H1 (cell line): ENCODE results near the gene SEZ6L. TPM values are rescaled to one million over a fixed set of nuclear protein-coding genes. Genes with fewer than 3 reads are reported as not detected.

Experiments used
- CTCF ChIA-PET: fragments of 300-600 bp; sonication (Branson Sonifier 250); formaldehyde crosslinking; loops from one replicate; lab custom pipeline; 2021; ENCODE audit not compliant: partially characterized antibody; lab: Charles Lee
- POLR2A ChIA-PET: fragments of 300-600 bp; sonication (Branson Sonifier 250); formaldehyde crosslinking; loops from one replicate; lab custom pipeline; 2021; ENCODE audit warnings: inconsistent platforms; ENCODE audit not compliant: partially characterized antibody; lab: Charles Lee
- DNase-seq, 2 experiments: peaks; one replicate each; pipeline versions ENCODE4 v3.0.0 to v3.0.0-alpha.2; 2010 to 2022; ENCODE audit warnings: low spot score in 2 of 2, low read depth in 1 of 2, mixed read lengths in 1 of 2
- FAIRE-seq: peaks from 2 replicates; lab custom pipeline; 2011; peaks lifted over from hg19 to GRCh38; lab: Jason Lieb, UNC
- H2AFZ ChIP-seq: 2 replicates; pipeline ENCODE4 v1.8.1; 2012; ENCODE audit warnings: low read length, inconsistent platforms
- H2AK5ac ChIP-seq: 2 replicates; pipeline ENCODE4 v1.6.1; 2013; ENCODE audit warnings: low read depth, low read length
- H2BK120ac ChIP-seq: replicated peaks from 2 replicates; pipeline ENCODE3; 2013; ENCODE audit warnings: low read depth, low read length, inconsistent platforms
- H2BK12ac ChIP-seq: 2 replicates; pipeline ENCODE4 v1.6.1; 2013; ENCODE audit warnings: low read depth, low read length
- H2BK15ac ChIP-seq: 2 replicates; pipeline ENCODE4 v1.6.1; 2013; ENCODE audit warnings: low read length
- H2BK20ac ChIP-seq: 2 replicates; pipeline ENCODE4 v1.6.1; 2013; ENCODE audit warnings: low read length
- H2BK5ac ChIP-seq: 2 replicates; pipeline ENCODE4 v1.6.1; 2013; ENCODE audit warnings: low read depth, low read length
- H3K14ac ChIP-seq: 2 replicates; pipeline ENCODE4 v1.6.1; 2013; ENCODE audit warnings: inconsistent platforms; ENCODE audit not compliant: insufficient read length
- H3K18ac ChIP-seq: 2 replicates; pipeline ENCODE4 v1.6.1; 2013; ENCODE audit warnings: low read length; ENCODE audit errors: extremely low read depth
- H3K23ac ChIP-seq: 2 replicates; pipeline ENCODE4 v1.6.1; 2013; ENCODE audit warnings: inconsistent platforms; ENCODE audit not compliant: insufficient read length
- H3K23me2 ChIP-seq: 2 replicates; pipeline ENCODE4 v1.6.1; 2013; ENCODE audit warnings: low read depth, low read length
- H3K27ac ChIP-seq: 2 replicates; pipeline ENCODE4 v1.6.1; 2011; ENCODE audit warnings: low read depth, low read length, inconsistent platforms
- H3K27me3 ChIP-seq, 4 experiments: replicated peaks in 1 of 4; 1 replicate in 1 of 4; 2 replicates in 3 of 4; pipeline versions ENCODE4 v1.6.1 to v1.8.1; 2011 to 2013; ENCODE audit warnings: low read length in 3 of 4, mild to moderate bottlenecking in 3 of 4, inconsistent platforms in 2 of 4, mixed read lengths in 2 of 4, moderate library complexity in 1 of 4; ENCODE audit not compliant: control insufficient read depth in 3 of 4, insufficient read depth in 3 of 4; ENCODE audit errors: extremely low read depth in 1 of 4
- H3K36me3 ChIP-seq, 4 experiments: 2 replicates each; pipeline versions ENCODE4 v1.6.1 to v1.8.1; 2011 to 2013; ENCODE audit warnings: mild to moderate bottlenecking in 4 of 4, low read length in 3 of 4, moderate library complexity in 2 of 4, control low read depth in 1 of 4, inconsistent platforms in 1 of 4; ENCODE audit not compliant: insufficient read depth in 4 of 4, control insufficient read depth in 2 of 4
- H3K4ac ChIP-seq: replicated peaks from 2 replicates; pipeline ENCODE3; 2013; ENCODE audit warnings: low read length, low read depth, mixed read lengths, inconsistent platforms; ENCODE audit not compliant: insufficient read length
- H3K4me1 ChIP-seq, 4 experiments: replicated peaks in 1 of 4; 1 replicate in 1 of 4; 2 replicates in 3 of 4; pipeline versions ENCODE4 v1.6.1 to v1.8.1; 2011 to 2013; ENCODE audit warnings: low read length in 3 of 4, inconsistent platforms in 2 of 4, mixed read lengths in 1 of 4; ENCODE audit not compliant: insufficient read depth in 4 of 4, control insufficient read depth in 3 of 4
- H3K4me2 ChIP-seq, 2 experiments: 2 replicates each; pipeline versions ENCODE4 v1.6.1 to v1.8.1; 2011 to 2013; ENCODE audit warnings: low read depth in 2 of 2, low read length in 2 of 2, control low read depth in 1 of 2, inconsistent platforms in 1 of 2, mild to moderate bottlenecking in 1 of 2; ENCODE audit not compliant: insufficient read depth in 1 of 2
- H3K4me3 ChIP-seq, 4 experiments: fragments of 200-600, 300-600 bp in 1 of 4; sonication (generic), shearing (Covaris generic), sonication (Bioruptor Twin) in 1 of 4; 2 replicates each; pipeline versions ENCODE4 v1.5.1 to v1.8.1; 2011 to 2016; ENCODE audit warnings: low read length in 4 of 4, low read depth in 3 of 4, control low read depth in 2 of 4, inconsistent platforms in 2 of 4, mild to moderate bottlenecking in 2 of 4, mixed read lengths in 1 of 4, moderate library complexity in 1 of 4; ENCODE audit not compliant: insufficient read depth in 2 of 4; ENCODE audit errors: extremely low read depth in 1 of 4
- H3K56ac ChIP-seq: replicated peaks from 2 replicates; pipeline ENCODE3; 2013; ENCODE audit warnings: low read depth, mild to moderate bottlenecking, mixed read lengths, low read length, inconsistent platforms; ENCODE audit not compliant: insufficient read length
- H3K79me1 ChIP-seq: 2 replicates; pipeline ENCODE4 v1.6.1; 2013; ENCODE audit warnings: low read depth, low read length, control low read depth
- H3K79me2 ChIP-seq, 2 experiments: 2 replicates each; pipeline versions ENCODE4 v1.6.1 to v1.8.1; 2012 to 2013; ENCODE audit warnings: low read length in 2 of 2, mild to moderate bottlenecking in 2 of 2, inconsistent platforms in 1 of 2; ENCODE audit not compliant: insufficient read depth in 2 of 2, control insufficient read depth in 1 of 2
- H3K9ac ChIP-seq, 4 experiments: replicated peaks in 1 of 4; 1 replicate in 1 of 4; 2 replicates in 3 of 4; pipeline versions ENCODE4 v1.6.1 to v1.8.1; 2011 to 2013; ENCODE audit warnings: low read depth in 3 of 4, low read length in 3 of 4, control low read depth in 2 of 4, mild to moderate bottlenecking in 2 of 4, moderate library complexity in 2 of 4, inconsistent platforms in 1 of 4; ENCODE audit errors: extremely low read depth in 1 of 4
- H3K9me3 ChIP-seq, 2 experiments: 2 replicates each; pipeline versions ENCODE4 v1.6.1 to v1.8.1; 2012 to 2013; ENCODE audit warnings: mild to moderate bottlenecking in 2 of 2, moderate library complexity in 2 of 2, control low read depth in 1 of 2, inconsistent platforms in 1 of 2, low read depth in 1 of 2, low read length in 1 of 2, mixed read lengths in 1 of 2; ENCODE audit not compliant: insufficient read depth in 2 of 2
- H4K20me1 ChIP-seq, 2 experiments: replicated peaks in 1 of 2; 2 replicates each; pipeline versions ENCODE3 to v1.8.1; 2011 to 2013; ENCODE audit warnings: inconsistent platforms in 2 of 2, low read length in 2 of 2, mild to moderate bottlenecking in 1 of 2; ENCODE audit not compliant: insufficient read depth in 2 of 2, control insufficient read depth in 1 of 2
- H4K5ac ChIP-seq: 2 replicates; pipeline ENCODE4 v1.6.1; 2013; ENCODE audit warnings: low read length, low read depth, mixed read lengths, inconsistent platforms; ENCODE audit not compliant: insufficient read length
- H4K8ac ChIP-seq: 2 replicates; pipeline ENCODE4 v1.8.0; 2013; ENCODE audit warnings: mild to moderate bottlenecking, moderate library complexity, low read length, inconsistent platforms; ENCODE audit not compliant: insufficient read depth; ENCODE audit errors: extremely low read depth
- H4K91ac ChIP-seq: replicated peaks from 2 replicates; pipeline ENCODE3; 2013; ENCODE audit warnings: low read length, mixed read lengths, inconsistent platforms; ENCODE audit not compliant: insufficient read length
- CBX5 ChIP-seq: fragments of 300-800, 300-1000 bp; sonication (generic); IDR thresholded peaks from 2 replicates; pipeline ENCODE4 v1.7.1; 2016; ENCODE audit warnings: antibody characterized with exemption, low read length, low read depth
- CBX8 ChIP-seq: fragments of 300-800, 300-1000 bp; sonication (generic); IDR thresholded peaks from 2 replicates; pipeline ENCODE4 v1.7.1; 2016; ENCODE audit warnings: low read depth, low read length, borderline replicate concordance
- CHD1 ChIP-seq: IDR thresholded peaks from 2 replicates; pipeline ENCODE4 v1.6.1; 2012; ENCODE audit warnings: low read depth, low read length, improper control_type of control experiment
- GABPA ChIP-seq: IDR thresholded peaks from 2 replicates; pipeline ENCODE4 v1.6.1; 2011; ENCODE audit warnings: mild to moderate bottlenecking, low read length, moderate library complexity, borderline replicate concordance; ENCODE audit not compliant: insufficient read depth
- MAX ChIP-seq: IDR thresholded peaks from 2 replicates; pipeline ENCODE4 v1.6.1; 2012; ENCODE audit warnings: inconsistent platforms
- POLR2AphosphoS5 ChIP-seq: IDR thresholded peaks from 2 replicates; pipeline ENCODE4 v1.6.1; 2011; ENCODE audit warnings: low read depth, low read length
- SP2 ChIP-seq: IDR thresholded peaks from 2 replicates; pipeline ENCODE4 v1.6.1; 2012; ENCODE audit warnings: mild to moderate bottlenecking, low read length, inconsistent platforms
- SUZ12 ChIP-seq: fragments of 200-600 bp; sonication (generic); IDR thresholded peaks from 2 replicates; pipeline ENCODE4 v1.6.1; 2012; ENCODE audit warnings: mild to moderate bottlenecking, inconsistent platforms, low read length, moderate library complexity, mixed read lengths
- WGBS, 2 experiments: shearing (Covaris generic) in 1 of 2; methylation state at CpG; one replicate each; pipeline versions ENCODE4 v1.1.6 to v1.1.7; 2013 to 2015; ENCODE audit warnings: low lambda C conversion rate in 2 of 2, mixed read lengths in 2 of 2, inconsistent platforms in 1 of 2, low coverage in 1 of 2, missing lambda C conversion rate in 1 of 2; ENCODE audit not compliant: insufficient replicate concordance in 2 of 2, insufficient coverage in 1 of 2, insufficient read length in 1 of 2; ENCODE audit errors: extremely low coverage in 1 of 2, missing lambda C conversion rate in 1 of 2; 5-methylcytosine and 5-hydroxymethylcytosine counted together
- polyA plus RNA-seq, 7 experiments: library from polyadenylated mRNA; depleted of rRNA in 3 of 7; stranded (reverse) in 5 of 7; unstranded in 2 of 7; fragments of >200 nt in 5 of 7; fragments of 200-250 nt in 2 of 7; gene quantifications; 1 replicate in 5 of 7; 2 replicates in 1 of 7; 4 replicates in 1 of 7; pipeline versions ENCODE4 v1.2.1 to v1.2.3, GENCODE V29; 2011 to 2013; ENCODE audit warnings: missing spikeins in 2 of 7, mixed read lengths in 2 of 7
- total RNA-seq: library from RNA; stranded (reverse); fragmentation: NEBNext Ultra II Directional; extraction: Animal tissue kit (Norgen Biotek cat#: 25700); gene quantifications from 2 replicates; pipeline ENCODE4 v1.2.1, GENCODE V29; 2021

SEZ6L gene
- total and polyA plus RNA-seq, 2 of the 8 experiments (the other 6 are each of a cell fraction or from before 2014, with no cell fraction given), result 0.06 to 0.33 TPM

- H3K56ac ChIP-seq, result no peak overlapping the region
- no peak overlapping the region for H3K27ac ChIP-seq
- H2BK120ac ChIP-seq, result no peak overlapping the region
- H3K79me1 ChIP-seq, result no peaks in the 10 kb centered on the region
- H2AK5ac ChIP-seq, result no peak overlapping the region
- H2BK15ac ChIP-seq, result no peak overlapping the region
- H4K91ac ChIP-seq, result no peak overlapping the region
- H3K18ac ChIP-seq, result no peak overlapping the region
- CTCF ChIA-PET, result interaction anchor here (0.9 kb wide), 2 partner anchors 11 to 13 kb away, joined by 3 read pairs; no protein-coding TSS in a partner anchor
- TF ChIP-seq MAX (no peak), SP2 (no peak), CBX8 (no peak), GABPA (no peak), SUZ12 (no peak), CBX5 (no peak), CHD1 (no peak), POLR2AphosphoS5 (no peak)
- TF ChIP-seq, all 59 proteins: peak for 0
- Histone ChIP-seq H3K27me3 (0 out of 7 replicates have a peak, but pooled peaks cover 0 to 2% (median 0%) of the 10 kb centered on the region in 4 experiments), H3K4me3 (no peak overlapping the region), H4K8ac (no peak overlapping the region), H2AFZ (no peak overlapping the region), H4K5ac (no peak overlapping the region), H3K14ac (no peak overlapping the region), H2BK20ac (no peak overlapping the region), H3K4me2 (no peak overlapping the region), H3K9me3 (no peaks in the 10 kb centered on the region), H3K9ac (no peak overlapping the region), H2BK5ac (no peak overlapping the region), H3K23me2 (peaks cover 2% of the 10 kb centered on the region; the same call in 1 of the 2 replicates), H3K79me2 (no peaks in the 10 kb centered on the region), H3K4ac (no peak overlapping the region), H3K36me3 (no peaks in the 10 kb centered on the region), H4K20me1 (no peaks in the 10 kb centered on the region), H2BK12ac (no peak overlapping the region), H3K4me1 (no peaks in the 10 kb centered on the region), H3K23ac (no peak overlapping the region)
- FAIRE-seq, result no peak
- no peak for DNase-seq
- 83% methylated on average over 7 of the region's 7 CpGs; no CpG with 5 or more reads in 1 of the 2 experiments for WGBS, 2 experiments
- POLR2A ChIA-PET, result no interaction called here
These were observed 7.5 kb upstream of the SEZ6L start for GRCh38 chr22:26161746-26162145.
